ENCODE measurements around the gene RAB8B.

DNA sequence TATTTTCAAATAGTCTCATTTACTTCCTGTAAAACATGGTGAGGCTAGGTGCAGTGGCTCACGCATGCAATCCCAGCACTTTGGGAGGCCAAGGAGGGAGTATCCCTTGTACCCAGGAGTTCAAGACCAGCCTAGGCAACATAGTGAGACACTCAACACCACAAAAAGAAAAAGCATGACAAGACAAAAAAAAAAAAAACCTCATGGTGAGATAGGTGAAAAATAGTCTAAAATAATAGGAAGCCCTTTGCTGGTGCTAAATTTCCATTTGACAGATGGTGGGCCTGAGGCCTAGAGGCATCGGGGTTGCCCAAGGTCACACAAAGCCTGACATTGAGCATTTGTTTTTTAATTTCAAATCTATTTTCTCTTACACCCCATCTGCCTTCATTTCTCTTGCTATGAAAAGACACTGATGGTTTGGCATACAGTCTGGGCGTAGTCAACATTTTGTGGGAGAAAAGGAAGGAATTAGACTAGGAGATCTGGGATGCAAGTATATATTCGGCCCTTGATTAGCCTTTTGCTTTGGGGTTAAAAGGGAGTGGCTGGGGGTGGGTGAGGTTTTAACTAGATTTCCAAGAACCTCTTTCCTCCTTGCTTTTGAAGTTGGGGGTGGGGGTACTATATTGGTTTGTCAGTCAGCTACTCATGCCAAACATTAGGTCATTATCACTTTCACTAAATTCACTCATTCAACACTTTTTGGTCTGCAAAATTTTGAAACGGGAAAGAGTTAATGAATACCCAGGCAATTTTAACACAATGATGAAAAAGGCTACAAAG lies 11.3 kb downstream of the RAB8B start:
- TF ChIP-seq, protein P1, sequence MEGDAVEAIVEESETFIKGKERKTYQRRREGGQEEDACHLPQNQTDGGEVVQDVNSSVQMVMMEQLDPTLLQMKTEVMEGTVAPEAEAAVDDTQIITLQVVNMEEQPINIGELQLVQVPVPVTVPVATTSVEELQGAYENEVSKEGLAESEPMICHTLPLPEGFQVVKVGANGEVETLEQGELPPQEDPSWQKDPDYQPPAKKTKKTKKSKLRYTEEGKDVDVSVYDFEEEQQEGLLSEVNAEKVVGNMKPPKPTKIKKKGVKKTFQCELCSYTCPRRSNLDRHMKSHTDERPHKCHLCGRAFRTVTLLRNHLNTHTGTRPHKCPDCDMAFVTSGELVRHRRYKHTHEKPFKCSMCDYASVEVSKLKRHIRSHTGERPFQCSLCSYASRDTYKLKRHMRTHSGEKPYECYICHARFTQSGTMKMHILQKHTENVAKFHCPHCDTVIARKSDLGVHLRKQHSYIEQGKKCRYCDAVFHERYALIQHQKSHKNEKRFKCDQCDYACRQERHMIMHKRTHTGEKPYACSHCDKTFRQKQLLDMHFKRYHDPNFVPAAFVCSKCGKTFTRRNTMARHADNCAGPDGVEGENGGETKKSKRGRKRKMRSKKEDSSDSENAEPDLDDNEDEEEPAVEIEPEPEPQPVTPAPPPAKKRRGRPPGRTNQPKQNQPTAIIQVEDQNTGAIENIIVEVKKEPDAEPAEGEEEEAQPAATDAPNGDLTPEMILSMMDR (IDR thresholded peaks at IDR 0.05) = no peak
- no peak for TF ChIP-seq ZFX (IDR thresholded peaks at IDR 0.05; ENCODE audit: borderline replicate concordance)

Measured in 22Rv1 (cell line).